Iris pigment epithelial cell (primary cell): ENCODE data around the gene ARGFX.
"Not testable (repeated sequence)": the region's sequence is repeated elsewhere in the genome, so short reads cannot be mapped to it uniquely, and the experiment has no call there.

ENCODE experiments used
- DNase-seq: peaks from one replicate; pipeline ENCODE4 v3.0.0-alpha.2; 2011; ENCODE audit warnings: low read depth

ARGFX gene

GRCh38 chr3:121567649-121568048 is at the start of gene ARGFX:
TSS of gene ARGFX (plus strand) at chr3:121567949. CDS start at chr3:121570714, 2,765 bp downstream.
- DNase-seq = no peak

- no peak for DNase-seq
Observed at GRCh38 chr3:121517953-121518655, 49.6 kb upstream of the ARGFX start.

GRCh38 chr3:121520510-121520909 is 47.2 kb upstream of the ARGFX start:
- no peak for DNase-seq

GRCh38 chr3:121529308-121529707 is 38.4 kb upstream of the ARGFX start:
- DNase-seq = peak; percentile 37

- no peak for DNase-seq
Observed at GRCh38 chr3:121531269-121531668, 36.5 kb upstream of the ARGFX start.

- DNase-seq = no peak
Observed at GRCh38 chr3:121542924-121543323, 24.8 kb upstream of the ARGFX start.

GRCh38 chr3:121545049-121545573 is 22.6 kb upstream of the ARGFX start:
- peak; percentile 21 for DNase-seq

- peak; percentile 98 for DNase-seq
Observed at GRCh38 chr3:121545574-121546455, 21.9 kb upstream of the ARGFX start, which contains the start of gene POLQ. TSS of gene POLQ (minus strand) at chr3:121545988. CDS start at chr3:121545877, 111 bp downstream.

GRCh38 chr3:121552379-121552778 is 15.4 kb upstream of the ARGFX start:
- no peak for DNase-seq

- no peak for DNase-seq
Observed at GRCh38 chr3:121552797-121553196, 15.0 kb upstream of the ARGFX start.

GRCh38 chr3:121557426-121557934 is 10.3 kb upstream of the ARGFX start:
- no peak for DNase-seq

GRCh38 chr3:121562148-121562547 is 5.6 kb upstream of the ARGFX start:
- no peak for DNase-seq

GRCh38 chr3:121566773-121567172 is 976 bp upstream of the ARGFX start:
- DNase-seq = no peak

GRCh38 chr3:121574449-121574848 is 6.7 kb downstream of the ARGFX start:
- DNase-seq = peak; percentile 69

- DNase-seq = no peak
Observed at GRCh38 chr3:121581691-121582090, 13.9 kb downstream of the ARGFX start.

GRCh38 chr3:121584418-121584817 is 16.7 kb downstream of the ARGFX start:
- DNase-seq = no peak

GRCh38 chr3:121592856-121593702 is 25.3 kb downstream of the ARGFX start, which contains the start of gene FBXO40:
TSS of gene FBXO40 (plus strand) at chr3:121593379. CDS start at chr3:121620576, 27,197 bp downstream.
- DNase-seq = no peak

- DNase-seq = not testable (repeated sequence)
Observed at GRCh38 chr3:121593806-121594205, 26.1 kb downstream of the ARGFX start.

GRCh38 chr3:121594850-121595249 is 27.1 kb downstream of the ARGFX start:
- no peak for DNase-seq

- no peak for DNase-seq
Observed at GRCh38 chr3:121595765-121596406, 28.1 kb downstream of the ARGFX start.

GRCh38 chr3:121598564-121598963 is 30.8 kb downstream of the ARGFX start:
- no peak for DNase-seq
